Measurements from ENCODE around the gene C10orf90. TPM values are rescaled to one million over a fixed set of nuclear protein-coding genes. Genes with fewer than 3 reads are reported as not detected.
A peak's percentile ranks its signal among the peaks of the same experiment; 100 is the strongest.

The C10orf90 gene
- total RNA-seq, 2 donors from 2014 or later, result not detected

DNA sequence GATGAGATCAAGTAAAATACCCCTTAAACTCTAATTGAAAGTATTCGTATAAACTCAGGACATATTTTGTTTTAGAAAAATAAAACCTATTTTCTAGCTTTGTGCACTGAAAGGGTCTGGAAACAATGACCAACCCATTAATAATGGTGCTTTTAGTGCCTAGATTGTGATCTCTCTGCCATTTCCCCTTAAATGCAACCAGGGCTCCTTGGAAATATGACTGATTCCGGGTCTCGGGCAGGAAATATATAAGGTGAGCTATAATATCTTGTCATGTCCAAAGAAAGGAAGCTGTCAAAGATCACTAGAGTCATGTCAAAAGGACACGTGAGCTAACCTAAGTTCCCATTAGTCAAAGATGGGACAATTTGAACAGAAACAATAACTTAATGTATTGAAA, 269.9 kb downstream of the C10orf90 start:
- Mint-ChIP-seq H3K4me1 (ENCODE audit: low read depth in 2 of 2) (no peaks in the 10 kb centered on the region), H3K27me3 (peaks cover 7 to 17% of the 10 kb centered on the region in 2 donors), H3K9me3 (no peaks in the 10 kb centered on the region), H3K4me3 (no peak overlapping the region), H3K36me3 (no peaks in the 10 kb centered on the region), H3K27ac (no peak overlapping the region)
- DNase-seq (ENCODE audit: low spot score), result no peak
- no peak for ATAC-seq

DNA sequence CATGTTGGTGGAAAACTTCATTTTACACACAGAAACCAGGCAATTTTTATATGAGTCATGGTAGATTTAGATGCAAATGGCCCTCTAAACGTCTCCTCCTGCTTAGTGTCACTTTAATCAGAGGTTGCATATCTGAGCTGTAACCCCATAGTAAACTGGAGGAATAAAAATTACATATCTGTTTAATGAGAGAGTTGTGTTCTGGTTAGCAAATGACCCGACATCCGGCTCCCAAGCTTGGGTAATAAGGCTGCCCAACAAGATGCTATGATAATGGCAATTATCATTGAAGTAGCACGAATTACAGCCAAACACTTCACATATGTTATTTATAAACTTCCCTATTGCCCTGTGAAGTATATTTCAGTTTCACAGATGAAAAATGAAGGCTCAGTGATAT, 271.6 kb downstream of the C10orf90 start:
- H3K4me1 Mint-ChIP-seq (ENCODE audit: low read depth in 2 of 2), result no peaks in the 10 kb centered on the region
- no peak overlapping the region for H3K27ac Mint-ChIP-seq
- no peaks in the 10 kb centered on the region for H3K9me3 Mint-ChIP-seq
- H3K27me3 Mint-ChIP-seq, result peaks cover 11 to 14% of the 10 kb centered on the region in 2 donors
- DNase-seq (ENCODE audit: low spot score) (no peak), ATAC-seq (no peak)
- H3K36me3 Mint-ChIP-seq, result no peaks in the 10 kb centered on the region
- H3K4me3 Mint-ChIP-seq, result no peak overlapping the region

DNA sequence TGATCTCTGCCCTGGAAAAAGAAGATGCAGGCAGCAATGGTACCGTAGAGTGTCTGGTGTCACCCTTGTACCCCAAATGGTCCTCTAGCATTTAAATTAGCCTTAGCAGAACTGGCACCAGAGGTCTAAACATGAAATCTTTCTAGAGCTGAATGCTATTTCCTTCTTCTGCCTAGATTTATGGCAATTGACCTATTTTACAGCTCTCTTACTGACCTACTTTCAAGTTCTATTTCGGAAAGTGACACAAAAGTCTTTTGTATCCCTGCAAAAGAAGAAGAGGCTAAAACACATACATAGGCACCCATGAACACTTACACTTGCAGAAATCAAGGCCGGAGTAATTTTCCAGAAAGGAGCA, 272.1 kb downstream of the C10orf90 start:
- H3K36me3 Mint-ChIP-seq, result no peaks in the 10 kb centered on the region
- H3K9me3 Mint-ChIP-seq, result no peaks in the 10 kb centered on the region
- DNase-seq (ENCODE audit: low spot score), result no peak
- no peaks in the 10 kb centered on the region for H3K4me1 Mint-ChIP-seq (ENCODE audit: low read depth in 2 of 2)
- no peak overlapping the region for H3K27ac Mint-ChIP-seq
- no peak for ATAC-seq
- no peak overlapping the region for H3K4me3 Mint-ChIP-seq
- peaks cover 11 to 14% of the 10 kb centered on the region in 2 donors for H3K27me3 Mint-ChIP-seq

DNA sequence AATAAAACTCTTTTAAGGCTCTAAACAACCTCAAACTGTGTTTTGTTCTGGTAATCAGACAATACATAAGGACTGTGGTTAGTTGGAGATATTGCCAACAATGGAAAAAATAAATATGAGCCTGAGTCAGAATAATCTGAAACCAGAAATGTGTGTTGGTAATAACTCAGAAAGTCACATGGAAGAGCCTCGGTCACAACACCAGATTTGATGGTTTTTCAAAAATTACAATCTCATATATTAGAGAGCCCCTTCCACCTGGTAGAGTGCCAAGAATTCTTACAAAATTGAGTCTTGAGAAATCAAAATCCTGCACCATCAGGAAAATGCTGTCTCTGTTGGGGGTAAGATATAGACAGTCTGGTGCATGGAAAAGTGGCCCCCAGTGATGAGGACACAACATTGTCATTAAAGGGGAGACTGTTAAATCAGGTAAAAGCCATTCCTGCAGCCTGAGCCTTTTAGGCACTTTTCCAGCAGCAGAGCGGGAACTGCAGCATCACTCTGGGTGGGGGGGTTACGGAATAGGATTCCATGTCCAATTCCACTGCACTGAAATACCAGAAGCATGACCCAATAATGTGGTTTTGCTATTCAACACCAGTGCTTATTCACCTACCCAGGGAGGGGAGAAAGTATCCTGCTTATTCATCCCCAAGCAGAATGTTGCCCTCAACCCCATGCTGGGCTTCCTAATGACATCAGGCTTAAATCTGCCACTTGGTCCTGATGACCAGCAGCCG, 272.7 kb downstream of the C10orf90 start:
- ATAC-seq (no peak), DNase-seq (ENCODE audit: low spot score) (no peak)
- Mint-ChIP-seq H3K27me3 (peaks cover 11 to 14% of the 10 kb centered on the region in 2 donors), H3K9me3 (no peaks in the 10 kb centered on the region), H3K4me1 (ENCODE audit: low read depth in 2 of 2) (no peaks in the 10 kb centered on the region), H3K27ac (no peak overlapping the region), H3K36me3 (no peaks in the 10 kb centered on the region), H3K4me3 (no peak overlapping the region)

DNA sequence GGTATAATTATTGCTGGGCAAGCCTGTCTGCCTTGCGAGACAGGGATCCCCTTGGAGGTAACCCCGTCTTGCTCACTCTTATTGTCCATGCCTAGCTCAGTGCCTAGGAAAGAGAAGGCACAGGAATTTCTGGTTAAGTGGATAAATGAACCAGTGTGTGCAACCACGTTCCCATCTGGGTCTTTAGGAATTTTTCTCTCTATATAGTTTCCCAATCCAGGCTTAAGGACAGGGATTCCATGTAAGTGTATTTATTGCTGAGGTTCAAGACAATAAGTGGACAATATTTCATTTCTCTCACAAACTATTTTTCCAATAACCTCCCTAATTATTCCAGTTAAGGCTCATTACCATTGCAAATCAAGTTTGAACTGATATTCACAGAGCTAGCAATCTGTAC, 273.3 kb downstream of the C10orf90 start:
- Mint-ChIP-seq H3K4me1 (ENCODE audit: low read depth in 2 of 2) (no peaks in the 10 kb centered on the region), H3K27ac (no peak overlapping the region), H3K36me3 (no peaks in the 10 kb centered on the region), H3K4me3 (no peak overlapping the region), H3K27me3 (peaks cover 12 to 14% of the 10 kb centered on the region in 2 donors), H3K9me3 (no peaks in the 10 kb centered on the region)
- no peak for ATAC-seq
- no peak for DNase-seq (ENCODE audit: low spot score)

DNA sequence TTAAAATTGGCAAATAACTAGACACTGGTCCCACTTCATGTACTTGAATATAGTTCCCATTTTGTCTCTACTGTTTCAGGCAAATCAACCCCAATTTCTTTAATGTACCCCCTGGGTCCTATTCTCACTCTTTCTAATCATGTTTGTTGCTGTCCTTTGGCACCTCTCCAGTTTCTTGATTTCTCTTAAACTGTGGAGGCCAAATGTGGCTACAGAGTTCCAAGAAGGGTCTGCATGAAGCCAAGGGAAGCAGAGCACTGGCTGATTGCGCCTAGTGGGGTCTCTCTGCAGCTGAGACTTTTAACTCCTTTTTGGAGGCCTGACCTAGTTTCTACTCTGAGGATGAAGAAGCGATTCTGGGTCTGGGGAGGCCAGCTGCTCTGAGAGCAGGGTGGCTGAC, 275.5 kb downstream of the C10orf90 start:
- ATAC-seq (no peak), DNase-seq (ENCODE audit: low spot score) (no peak)
- peaks cover 24 to 27% of the 10 kb centered on the region in 2 donors for H3K27me3 Mint-ChIP-seq
- H3K4me3 Mint-ChIP-seq, result no peak overlapping the region
- H3K27ac Mint-ChIP-seq, result no peak overlapping the region
- no peaks in the 10 kb centered on the region for H3K4me1 Mint-ChIP-seq (ENCODE audit: low read depth in 2 of 2)
- no peaks in the 10 kb centered on the region for H3K9me3 Mint-ChIP-seq
- H3K36me3 Mint-ChIP-seq, result no peaks in the 10 kb centered on the region

DNA sequence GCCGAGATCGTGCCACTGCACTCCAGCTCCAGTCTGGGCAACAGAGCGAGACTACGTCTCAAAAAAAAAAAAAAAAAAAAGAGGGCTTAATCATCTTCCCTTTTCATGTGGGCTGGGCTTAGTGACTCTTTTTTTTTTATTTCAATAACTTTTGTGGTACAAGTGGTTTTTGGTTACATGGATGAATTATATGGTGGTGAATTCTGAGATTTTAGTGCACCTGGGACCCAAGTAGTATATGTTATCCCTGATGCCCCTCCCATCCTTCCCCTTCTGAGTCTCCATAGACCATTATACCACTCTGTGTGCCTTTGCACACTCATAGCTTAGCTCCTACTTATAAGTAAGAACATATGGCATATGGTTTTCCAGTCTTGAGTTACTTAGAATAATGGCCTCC, 277.4 kb downstream of the C10orf90 start:
- ATAC-seq (no peak), DNase-seq (ENCODE audit: low spot score) (no peak)
- Mint-ChIP-seq H3K36me3 (no peaks in the 10 kb centered on the region), H3K4me3 (no peak overlapping the region), H3K4me1 (ENCODE audit: low read depth in 2 of 2) (no peaks in the 10 kb centered on the region), H3K9me3 (no peaks in the 10 kb centered on the region), H3K27ac (no peak overlapping the region), H3K27me3 (peaks cover 26 to 27% of the 10 kb centered on the region in 2 donors)

DNA sequence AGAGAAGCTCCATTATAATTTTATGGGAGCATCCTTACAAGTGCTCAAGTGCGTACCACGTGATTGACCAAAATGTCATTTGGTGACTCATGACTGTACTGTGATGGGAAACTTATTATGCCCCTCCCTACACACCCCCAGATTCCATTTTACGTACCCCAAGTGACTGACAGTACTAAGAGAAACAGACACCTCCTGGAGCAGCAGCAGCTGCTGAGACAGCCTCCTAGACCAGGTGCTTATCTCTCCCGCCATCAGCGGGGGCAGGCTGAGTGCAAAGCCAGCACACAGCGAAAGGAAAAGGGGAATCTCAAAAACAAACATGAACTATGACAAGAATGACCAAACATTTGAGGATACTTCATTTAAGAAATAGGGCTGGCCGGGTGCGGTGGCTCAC, 278.0 kb downstream of the C10orf90 start:
- H3K4me1 Mint-ChIP-seq (ENCODE audit: low read depth in 2 of 2), result no peaks in the 10 kb centered on the region
- no peak overlapping the region for H3K27ac Mint-ChIP-seq
- no peaks in the 10 kb centered on the region for H3K9me3 Mint-ChIP-seq
- no peaks in the 10 kb centered on the region for H3K36me3 Mint-ChIP-seq
- H3K27me3 Mint-ChIP-seq, result peaks cover 27 to 28% of the 10 kb centered on the region in 2 donors
- DNase-seq (ENCODE audit: low spot score) (no peak), ATAC-seq (no peak)
- H3K4me3 Mint-ChIP-seq, result no peak overlapping the region

DNA sequence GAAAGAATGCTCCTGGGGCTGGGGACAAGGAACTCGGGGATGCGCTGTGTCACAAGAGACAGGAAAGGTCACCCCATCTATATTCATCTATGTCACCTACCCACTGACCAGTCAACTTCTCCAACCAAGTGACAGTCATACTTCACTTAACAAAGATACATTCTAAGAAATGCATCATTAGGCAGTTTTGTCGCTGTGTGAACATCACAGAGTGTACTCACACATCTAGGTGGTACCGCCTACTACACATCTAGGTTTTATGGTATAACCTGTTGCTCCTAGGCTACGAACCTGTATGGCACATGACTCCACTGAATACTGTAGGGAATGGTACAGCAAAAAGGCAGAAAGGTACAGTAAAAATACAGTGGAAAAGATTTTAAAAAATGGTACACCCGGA, 278.4 kb downstream of the C10orf90 start:
- no peak for DNase-seq (ENCODE audit: low spot score)
- Mint-ChIP-seq H3K4me3 (no peak overlapping the region), H3K4me1 (ENCODE audit: low read depth in 2 of 2) (peaks cover 3% of the 10 kb centered on the region in 2 donors), H3K36me3 (peaks cover 3% of the 10 kb centered on the region), H3K27me3 (peaks cover 30 to 31% of the 10 kb centered on the region in 2 donors), H3K27ac (no peak overlapping the region), H3K9me3 (no peaks in the 10 kb centered on the region)
- no peak for ATAC-seq

DNA sequence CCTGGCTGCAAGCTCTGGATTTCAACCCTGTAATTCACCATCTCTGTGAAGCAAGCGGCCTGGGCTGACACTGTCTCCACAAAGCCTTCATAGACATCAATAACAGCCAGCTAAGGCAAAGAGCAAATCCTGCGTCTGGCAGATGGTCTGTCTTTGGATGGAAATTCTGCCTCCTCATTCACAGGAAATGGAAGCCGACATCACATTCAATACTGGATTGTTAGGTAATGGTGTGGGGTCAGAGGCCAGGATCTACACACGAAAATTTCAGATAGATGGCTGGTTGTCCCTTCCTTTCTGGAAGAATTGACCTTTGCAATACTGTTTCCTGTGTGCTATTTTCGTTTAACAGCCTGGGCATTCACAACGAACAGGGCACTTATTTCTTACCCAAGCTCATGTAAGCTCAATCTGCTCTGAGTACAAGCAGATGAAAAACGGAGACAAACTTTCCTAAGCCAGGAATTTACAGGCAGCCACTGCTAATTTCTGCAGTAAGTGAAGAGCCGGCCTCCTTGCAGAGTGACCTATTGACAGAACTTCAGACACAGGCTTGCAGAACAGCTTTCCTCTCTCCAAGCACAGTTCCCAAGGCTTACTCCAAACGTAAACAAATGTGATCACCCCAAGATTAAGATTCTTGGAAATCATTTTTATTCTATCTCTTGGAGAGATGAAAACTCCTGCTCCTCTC, 279.2 kb downstream of the C10orf90 start:
- Mint-ChIP-seq H3K27ac (no peak overlapping the region), H3K4me3 (no peak overlapping the region), H3K4me1 (ENCODE audit: low read depth in 2 of 2) (peaks cover 7% of the 10 kb centered on the region in 2 donors), H3K36me3 (peaks cover 8% of the 10 kb centered on the region), H3K9me3 (no peaks in the 10 kb centered on the region), H3K27me3 (peaks cover 32 to 38% of the 10 kb centered on the region in 2 donors)
- ATAC-seq (no peak), DNase-seq (ENCODE audit: low spot score) (no peak)

DNA sequence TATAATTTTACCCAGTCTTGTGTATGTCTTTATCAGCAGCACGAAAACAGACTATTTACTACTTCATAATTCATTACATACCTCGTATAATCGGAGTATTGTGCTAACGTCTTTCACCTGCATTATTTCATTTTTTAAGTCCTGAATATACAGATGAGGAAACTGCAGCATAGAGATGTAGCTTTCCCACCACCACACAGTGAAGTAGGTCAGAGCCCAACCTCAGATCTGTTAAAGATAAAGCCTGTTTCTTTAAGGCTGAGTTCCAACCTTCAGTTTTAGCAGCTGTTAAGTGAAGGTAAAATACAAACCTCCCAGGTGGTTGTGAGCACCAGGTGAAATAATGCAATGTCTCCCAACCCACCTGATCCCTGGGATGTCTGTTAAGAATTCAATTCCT, 280.2 kb downstream of the C10orf90 start:
- no peak overlapping the region for H3K4me3 Mint-ChIP-seq
- H3K36me3 Mint-ChIP-seq, result peaks cover 8% of the 10 kb centered on the region
- no peak overlapping the region for H3K27ac Mint-ChIP-seq

DNA sequence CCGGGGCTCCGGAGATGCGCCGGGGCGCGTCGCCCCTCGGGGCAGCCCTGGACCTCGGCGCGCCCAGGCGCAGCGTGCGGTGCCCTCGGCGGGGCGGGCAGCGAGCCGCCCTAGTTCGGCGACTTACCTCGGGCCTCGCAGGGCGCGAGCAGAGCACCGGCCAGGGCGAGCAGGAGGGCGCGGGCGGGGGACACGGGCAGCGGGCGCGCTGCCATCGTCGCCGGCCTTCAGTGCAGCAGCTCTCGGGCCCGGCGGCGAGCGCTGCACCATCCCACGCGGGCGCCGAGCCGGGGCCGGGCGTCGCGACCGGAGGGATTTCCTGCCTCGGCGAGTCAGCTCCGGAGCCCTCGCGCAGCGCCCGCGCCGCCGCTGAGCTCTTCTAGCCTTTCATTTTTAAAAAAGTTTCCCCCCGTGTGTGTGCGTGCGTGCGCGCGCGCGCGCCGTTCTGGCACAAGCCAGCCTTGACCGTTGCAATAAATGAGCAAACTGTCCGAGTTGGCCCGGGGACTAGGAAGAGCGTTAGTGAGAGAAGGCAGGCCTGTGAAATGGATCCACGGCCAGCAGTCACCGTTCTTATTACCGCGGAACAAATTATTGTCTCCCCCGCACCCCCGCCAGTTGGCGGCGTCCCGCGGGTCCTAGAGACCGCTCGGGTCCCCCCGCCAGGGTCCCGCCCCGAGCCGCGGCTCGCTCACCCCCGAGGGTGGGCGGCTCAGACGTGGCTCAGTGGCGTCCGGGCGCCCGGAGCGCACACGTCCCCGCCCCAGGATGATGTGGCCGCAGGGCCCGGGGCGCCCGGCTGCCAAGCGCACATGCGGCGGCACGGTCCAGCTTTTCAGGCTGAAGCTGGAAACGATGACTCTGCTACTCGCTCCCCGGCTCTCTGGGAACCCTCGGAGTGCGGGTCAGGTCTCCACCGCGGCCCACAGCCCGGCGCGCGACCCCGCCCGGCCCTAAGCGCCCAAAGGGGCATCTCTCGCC, 282.3 kb downstream of the C10orf90 start, which contains the start of gene ADAM12:
ADAM12 (minus strand) TSS at position 547 of the 981 bp plus-strand sequence; CDS start at position 215, 332 bp downstream.
- no peaks in the 10 kb centered on the region for H3K9me3 Mint-ChIP-seq
- peaks cover 7% of the 10 kb centered on the region in 2 donors for H3K4me1 Mint-ChIP-seq (ENCODE audit: low read depth in 2 of 2)
- peaks cover 8% of the 10 kb centered on the region for H3K36me3 Mint-ChIP-seq
- peak within 1 kb of the TSS; percentile 82 for H3K4me3 Mint-ChIP-seq
- ATAC-seq, result peak; percentile 48 to 70
- no peak for DNase-seq (ENCODE audit: low spot score)
- peak within 1 kb of the TSS in 1 of 2 donors; percentile 38 for H3K27ac Mint-ChIP-seq
- H3K27me3 Mint-ChIP-seq, result peaks cover 43 to 51% of the 10 kb centered on the region in 2 donors

More for the DNA sequence above, 280.2 kb downstream of the C10orf90 start:
- ATAC-seq (no peak), DNase-seq (ENCODE audit: low spot score) (no peak)
- no peaks in the 10 kb centered on the region for H3K9me3 Mint-ChIP-seq
- peaks cover 7% of the 10 kb centered on the region in 2 donors for H3K4me1 Mint-ChIP-seq (ENCODE audit: low read depth in 2 of 2)
- H3K27me3 Mint-ChIP-seq, result peaks cover 38 to 39% of the 10 kb centered on the region in 2 donors

DNA sequence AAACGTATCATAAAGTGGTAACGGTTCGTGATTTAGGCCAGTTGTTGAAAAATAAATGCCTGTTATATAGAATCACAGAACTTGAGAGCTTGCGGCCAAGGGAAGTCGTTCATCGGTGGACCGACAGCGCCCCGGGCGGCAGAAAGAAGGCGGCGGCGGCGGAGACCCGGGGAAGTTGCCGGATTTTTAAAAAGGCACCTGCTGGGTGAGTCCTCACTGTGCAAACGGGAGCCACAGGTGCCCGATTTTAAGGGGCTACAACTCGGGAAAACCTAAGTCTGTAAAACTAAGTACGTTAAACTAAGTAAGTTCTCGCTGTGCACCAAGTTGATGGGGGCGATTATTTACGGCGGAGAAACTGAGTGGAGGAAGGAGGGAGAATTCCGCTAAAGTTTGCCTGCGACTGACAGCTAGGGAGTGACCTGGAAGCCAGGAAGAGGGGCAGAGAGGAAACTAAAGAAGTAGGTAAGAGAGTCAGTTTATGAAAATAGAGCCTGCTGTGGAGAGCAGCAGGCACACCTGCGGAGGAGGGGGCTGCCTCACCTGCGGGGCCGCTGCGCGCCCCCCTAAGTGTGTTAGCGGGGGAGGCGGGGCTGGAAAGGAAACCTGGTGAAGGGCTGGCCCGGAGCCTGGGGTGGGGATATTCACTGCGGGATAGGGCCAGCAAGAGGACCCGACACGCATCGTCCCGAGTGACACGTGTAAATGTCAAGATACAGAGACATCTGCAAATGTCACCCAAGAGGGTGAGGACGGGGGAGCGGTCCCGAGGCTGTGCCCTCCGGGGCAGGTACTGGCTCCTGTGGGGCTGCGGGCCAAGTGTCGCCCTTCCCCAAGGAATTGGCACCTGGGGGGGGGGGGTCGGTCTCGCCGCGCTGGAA, 283.2 kb downstream of the C10orf90 start:
- Mint-ChIP-seq H3K4me1 (ENCODE audit: low read depth in 2 of 2) (peaks cover 7% of the 10 kb centered on the region in 2 donors), H3K4me3 (peak overlapping the region; percentile 82), H3K9me3 (no peaks in the 10 kb centered on the region), H3K27me3 (peaks cover 45 to 51% of the 10 kb centered on the region in 2 donors), H3K36me3 (peaks cover 8% of the 10 kb centered on the region), H3K27ac (peak overlapping the region in 1 of 2 donors; percentile 38)
- DNase-seq (ENCODE audit: low spot score) (no peak), ATAC-seq (no peak)

Data from natural killer cell treated with Interleukin-12 subunit alpha and Interleukin-12 subunit beta and Interleukin-15 and Interleukin-18, amount 100 ng/mL, for 72 hours (primary cell).